CD4-positive, alpha-beta T cell (primary cell): Measurements from ENCODE around the gene AARSD1. TPM values are rescaled to one million over a fixed set of nuclear protein-coding genes. Genes with fewer than 3 reads are reported as not detected.

Source experiments
- ATAC-seq: fragments of 200-7000 bp; cut with Tn5 transposase; one replicate; pipeline ENCODE4 v1.10.0; 2022; ENCODE audit warnings: mild to moderate bottlenecking; ENCODE audit not compliant: poor library complexity
- CTCF ChIA-PET: fragments of 350-600 bp; sonication (Branson Sonifier 250); formaldehyde crosslinking; loops from one replicate; lab custom pipeline; 2021; ENCODE audit warnings: antibody characterized with exemption, inconsistent platforms; lab: Charles Lee
- POLR2A ChIA-PET: fragments of 350-600 bp; sonication (Branson Sonifier 250); formaldehyde crosslinking; loops from one replicate; lab custom pipeline; 2021; ENCODE audit warnings: antibody characterized with exemption, inconsistent platforms; lab: Charles Lee
- DNase-seq, 14 experiments: peaks; one replicate each; pipeline ENCODE4 v3.0.0-alpha.2; 2013 to 2020; ENCODE audit warnings: mixed read lengths in 2 of 14
- H3K27ac ChIP-seq, 2 donors: one replicate each; pipeline versions ENCODE4 v1.5.1 to v1.7.0; 2013; ENCODE audit warnings: low read length in 2 of 2, low read depth in 1 of 2, mild to moderate bottlenecking in 1 of 2
- H3K27me3 ChIP-seq, 2 experiments: 1 replicate in 1 of 2; 2 replicates in 1 of 2; pipeline versions ENCODE4 v1.6.1 to v1.7.0; 2013; ENCODE audit warnings: low read length in 2 of 2, control low read depth in 1 of 2, mild to moderate bottlenecking in 1 of 2, moderate library complexity in 1 of 2; ENCODE audit not compliant: insufficient read depth in 2 of 2, control insufficient read depth in 1 of 2
- H3K36me3 ChIP-seq: one replicate; pipeline ENCODE4 v1.6.1; 2013; ENCODE audit warnings: low read length, control low read depth; ENCODE audit not compliant: insufficient read depth
- H3K4me1 ChIP-seq: one replicate; pipeline ENCODE4 v1.6.1; 2013; ENCODE audit warnings: low read length, control low read depth; ENCODE audit not compliant: insufficient read depth
- H3K4me3 ChIP-seq: one replicate; pipeline ENCODE4 v1.5.1; 2013; ENCODE audit warnings: mild to moderate bottlenecking, low read length, moderate library complexity
- H3K9me3 ChIP-seq, 2 experiments: 1 replicate in 1 of 2; 2 replicates in 1 of 2; pipeline versions ENCODE4 v1.6.1 to v1.7.0; 2013; ENCODE audit warnings: low read length in 2 of 2, mild to moderate bottlenecking in 2 of 2, control low read depth in 1 of 2, moderate library complexity in 1 of 2; ENCODE audit not compliant: control insufficient read depth in 1 of 2, insufficient read depth in 1 of 2
- H3K27ac Mint-ChIP-seq: one replicate; pipeline ENCODE4 v1.8.0; 2020; ENCODE audit warnings: mixed read lengths
- H3K27me3 Mint-ChIP-seq: one replicate; pipeline ENCODE4 v1.8.0; 2021; ENCODE audit warnings: mixed read lengths
- H3K36me3 Mint-ChIP-seq: one replicate; pipeline ENCODE4 v1.8.0; 2021; ENCODE audit warnings: low read depth, mixed read lengths
- H3K4me1 Mint-ChIP-seq: one replicate; pipeline ENCODE4 v1.8.0; 2021; ENCODE audit warnings: low read depth, mixed read lengths
- H3K4me3 Mint-ChIP-seq: one replicate; pipeline ENCODE4 v1.8.0; 2020; ENCODE audit warnings: mild to moderate bottlenecking, mixed read lengths
- H3K9me3 Mint-ChIP-seq: one replicate; pipeline ENCODE4 v1.8.0; 2020; ENCODE audit warnings: mixed read lengths
- CTCF ChIP-seq: fragments of 200-600 bp; IDR thresholded peaks from one replicate; pipeline ENCODE4 v1.8.0; 2022; ENCODE audit warnings: antibody characterized with exemption, mild to moderate bottlenecking
- intact Hi-C, 2 experiments: fragments of 100-400 bp; cut with DNase I in 1 of 2; cut with micrococcal nuclease in 1 of 2; formaldehyde crosslinking; loops; one replicate each; pipeline versions ENCODE4 v1.15.1 to v1.9.0; 2023 to 2025; cut with DNase I, micrococcal nuclease
- total RNA-seq, 174 experiments: library from RNA in 2 of 174; stranded (reverse) in 2 of 174; gene quantifications; one replicate each; pipeline ENCODE4 v1.2.3 and lab custom pipeline; 2021 to 2026

The AARSD1 gene
- total RNA-seq, 2 experiments from 2014 or later = 60.4 to 70.8 TPM

- Mint-ChIP-seq H3K4me3 (no peak overlapping the region), H3K27me3 (peaks cover 22% of the 10 kb centered on the region), H3K36me3 (no peaks in the 10 kb centered on the region), H3K4me1 (no peaks in the 10 kb centered on the region), H3K9me3 (no peaks in the 10 kb centered on the region), H3K27ac (no peak overlapping the region)
- no peak for DNase-seq
- intact Hi-C loops = no loop called here
- no peak overlapping the region for H3K4me3 ChIP-seq
- CTCF ChIA-PET = no interaction called here
- no peaks in the 10 kb centered on the region for H3K36me3 ChIP-seq
- no peak overlapping the region for H3K27ac ChIP-seq
- TF ChIP-seq CTCF = no peak
- POLR2A ChIA-PET = no interaction called here
- H3K27me3 ChIP-seq = no peaks in the 10 kb centered on the region
- H3K9me3 ChIP-seq = no peaks in the 10 kb centered on the region
- no peak for ATAC-seq
- no peaks in the 10 kb centered on the region for H3K4me1 ChIP-seq
These were observed 57.3 kb downstream of the AARSD1 start for GRCh38 chr17:42906772-42907446.

- Histone ChIP-seq H3K27ac (no peak overlapping the region), H3K9me3 (no peaks in the 10 kb centered on the region), H3K27me3 (no peaks in the 10 kb centered on the region), H3K4me3 (no peak overlapping the region), H3K4me1 (no peaks in the 10 kb centered on the region), H3K36me3 (no peaks in the 10 kb centered on the region)
- DNase-seq = no peak
- POLR2A ChIA-PET = no interaction called here
- TF ChIP-seq CTCF = no peak
- peaks cover 27% of the 10 kb centered on the region for H3K27me3 Mint-ChIP-seq
- H3K36me3 Mint-ChIP-seq = no peaks in the 10 kb centered on the region
- no peaks in the 10 kb centered on the region for H3K4me1 Mint-ChIP-seq
- H3K4me3 Mint-ChIP-seq = no peak overlapping the region
- ATAC-seq = no peak
- H3K9me3 Mint-ChIP-seq = no peaks in the 10 kb centered on the region
- no peak overlapping the region for H3K27ac Mint-ChIP-seq
- CTCF ChIA-PET = no interaction called here
- intact Hi-C loops = no loop called here
These were observed 60.2 kb downstream of the AARSD1 start for GRCh38 chr17:42904110-42904469.

- Mint-ChIP-seq H3K27me3 (peaks cover 38% of the 10 kb centered on the region), H3K4me1 (no peaks in the 10 kb centered on the region), H3K9me3 (no peaks in the 10 kb centered on the region), H3K36me3 (no peaks in the 10 kb centered on the region), H3K4me3 (no peak overlapping the region), H3K27ac (no peak overlapping the region)
- DNase-seq (no peak), ATAC-seq (no peak)
- TF ChIP-seq CTCF = no peak
- H3K4me1 ChIP-seq = no peaks in the 10 kb centered on the region
- POLR2A ChIA-PET = no interaction called here
- H3K9me3 ChIP-seq = no peaks in the 10 kb centered on the region
- CTCF ChIA-PET = no interaction called here
- intact Hi-C loops = no loop called here
- peaks cover 0 to 6% of the 10 kb centered on the region in 2 experiments for H3K27me3 ChIP-seq
- no peak overlapping the region for H3K4me3 ChIP-seq
- no peak overlapping the region for H3K27ac ChIP-seq
- H3K36me3 ChIP-seq = no peaks in the 10 kb centered on the region
These were observed 62.6 kb downstream of the AARSD1 start for GRCh38 chr17:42901535-42902229.

Other genes with a start within 250 kb of the AARSD1 start
- 10 to 100 TPM; 73.3 to 76.1 TPM for gene EZH1, start 219.4 kb downstream of the AARSD1 start, total RNA-seq
- gene RAMP2, start 203.2 kb downstream of the AARSD1 start, total RNA-seq = not detected
- 10 to 100 TPM; 40.6 to 45.7 TPM for gene VPS25, start 191.0 kb downstream of the AARSD1 start, total RNA-seq
- gene WNK4, start 183.8 kb downstream of the AARSD1 start, total RNA-seq = under 1 TPM; 0.42 to 0.74 TPM
- gene COA3, start 165.8 kb downstream of the AARSD1 start, total RNA-seq = 1 to 10 TPM; 4.0 to 4.5 TPM
- gene CNTD1, start 165.6 kb downstream of the AARSD1 start, total RNA-seq = not detected
- gene BECN1, start 140.2 kb downstream of the AARSD1 start, total RNA-seq = 100 to 1,000 TPM; 130 to 138 TPM
- 10 to 100 TPM; 62.1 to 62.5 TPM for gene PSME3, start 131.1 kb downstream of the AARSD1 start, total RNA-seq
- gene AOC2, start 119.9 kb downstream of the AARSD1 start, total RNA-seq = 1 to 10 TPM; 2.5 to 2.9 TPM
- 1 to 10 TPM in 1 of 2 experiments, under 1 TPM in 1; 0.78 to 1.0 TPM for gene AOC3, start 113.3 kb downstream of the AARSD1 start, total RNA-seq
- not detected for gene G6PC1, start 63.7 kb downstream of the AARSD1 start, total RNA-seq
- under 1 TPM in 1 of 2 experiments, not detected in 1; 0.20 TPM for gene PTGES3L, start 15.6 kb upstream of the AARSD1 start, total RNA-seq
- 10 to 100 TPM; 11.6 to 11.7 TPM for gene RUNDC1, start 16.1 kb upstream of the AARSD1 start, total RNA-seq
- 1,000 to 10,000 TPM; 1,923 to 1,951 TPM for gene RPL27, start 34.0 kb upstream of the AARSD1 start, total RNA-seq
- 10 to 100 TPM; 23.0 to 24.7 TPM for gene IFI35, start 42.3 kb upstream of the AARSD1 start, total RNA-seq
- gene VAT1, start 57.9 kb upstream of the AARSD1 start, total RNA-seq = 10 to 100 TPM; 27.5 to 27.6 TPM
- gene RND2, start 60.8 kb upstream of the AARSD1 start, total RNA-seq = under 1 TPM; 0.27 to 0.28 TPM
- gene BRCA1, start 160.9 kb upstream of the AARSD1 start, total RNA-seq = 1 to 10 TPM; 1.2 to 1.3 TPM
- gene NBR1, start 206.8 kb upstream of the AARSD1 start, total RNA-seq = 10 to 100 TPM; 23.7 TPM
- gene TMEM106A, start 247.4 kb upstream of the AARSD1 start, total RNA-seq = 1 to 10 TPM; 6.3 to 6.4 TPM